Astrocyte of the cerebellum (primary cell): ENCODE measurements around the gene CD300C.

ENCODE experiments used
- DNase-seq: peaks from one replicate; pipeline ENCODE4 v3.0.0-alpha.2; 2011; ENCODE audit warnings: low read depth
- H3K4me3 ChIP-seq: 2 replicates; pipeline ENCODE4 v1.5.1; 2011; ENCODE audit warnings: mild to moderate bottlenecking, low read depth, low read length, moderate library complexity
- CTCF ChIP-seq: IDR thresholded peaks from 2 replicates; pipeline ENCODE4 v1.5.1; 2012; ENCODE audit warnings: low read length, low read depth, moderate library complexity, mild to moderate bottlenecking; ENCODE audit errors: missing control alignments
- in situ Hi-C: cut with HindIII; loops from 2 replicates; pipeline ENCODE4 v1.10.0; 2017; ENCODE audit warnings: low sequenced_read_pairs

Gene CD300C

GRCh38 chr17:74527081-74527480, 18.8 kb downstream of the CD300C start:
- no peak for DNase-seq
- TF ChIP-seq CTCF = no peak
- in situ Hi-C loops = no loop called here
- H3K4me3 ChIP-seq = no peak overlapping the region

- in situ Hi-C loops = no loop called here
- H3K4me3 ChIP-seq = no peak overlapping the region
- DNase-seq = no peak
- TF ChIP-seq CTCF = no peak
Observed at GRCh38 chr17:74526681-74527080, 19.2 kb downstream of the CD300C start.

- no peak for DNase-seq
- no peak overlapping the region for H3K4me3 ChIP-seq
- no peak for TF ChIP-seq CTCF
- in situ Hi-C loops = no loop called here
Observed at GRCh38 chr17:74525781-74526288, 20.1 kb downstream of the CD300C start.

GRCh38 chr17:74525465-74525725, 20.5 kb downstream of the CD300C start:
- no peak for TF ChIP-seq CTCF
- in situ Hi-C loops = no loop called here
- H3K4me3 ChIP-seq = no peak overlapping the region
- DNase-seq = no peak

- no peak overlapping the region for H3K4me3 ChIP-seq
- DNase-seq = no peak
- TF ChIP-seq CTCF = no peak
- in situ Hi-C loops = no loop called here
Observed at GRCh38 chr17:74524653-74525464, 21.1 kb downstream of the CD300C start.

- TF ChIP-seq CTCF = no peak
- DNase-seq = no peak
- in situ Hi-C loops = no loop called here
- H3K4me3 ChIP-seq = no peak overlapping the region
Observed at GRCh38 chr17:74523308-74523707, 22.6 kb downstream of the CD300C start.
